Aorta (tissue), 5 donors: ENCODE measurements around the gene NAALADL2. TPM values are rescaled to one million over a fixed set of nuclear protein-coding genes. Genes with fewer than 3 reads are reported as not detected.

Source experiments
- ATAC-seq: fragments of 200-7000 bp; cut with Tn5 transposase; one replicate; pipeline ENCODE4 v1.9.1; 2022; ENCODE audit warnings: moderate library complexity; ENCODE audit not compliant: low FRiP score
- DNase-seq, 2 donors: peaks; one replicate each; pipeline ENCODE4 v3.0.0-alpha.2; 2020
- H3K27ac ChIP-seq, 2 donors: one replicate each; pipeline ENCODE4 v1.5.1; 2013; ENCODE audit warnings: low read length in 2 of 2, mild to moderate bottlenecking in 2 of 2, moderate library complexity in 2 of 2, control low read depth in 1 of 2, inconsistent platforms in 1 of 2, low read depth in 1 of 2
- H3K27me3 ChIP-seq, 2 donors: one replicate each; pipeline ENCODE4 v1.6.1; 2013; ENCODE audit warnings: control low read depth in 1 of 2, low read length in 1 of 2, mild to moderate bottlenecking in 1 of 2, moderate library complexity in 1 of 2; ENCODE audit not compliant: insufficient read depth in 2 of 2, control insufficient read depth in 1 of 2
- H3K36me3 ChIP-seq, 2 donors: one replicate each; pipeline ENCODE4 v1.6.1; 2013; ENCODE audit warnings: control low read depth in 1 of 2, low read length in 1 of 2, mild to moderate bottlenecking in 1 of 2; ENCODE audit not compliant: insufficient read depth in 2 of 2, control insufficient read depth in 1 of 2
- H3K4me1 ChIP-seq, 2 donors: one replicate each; pipeline ENCODE4 v1.6.1; 2013; ENCODE audit warnings: low read length in 2 of 2, control low read depth in 1 of 2, mild to moderate bottlenecking in 1 of 2, moderate library complexity in 1 of 2; ENCODE audit not compliant: insufficient read depth in 2 of 2, control insufficient read depth in 1 of 2
- H3K4me3 ChIP-seq, 2 donors: one replicate each; pipeline ENCODE4 v1.5.1; 2013; ENCODE audit warnings: low read length in 2 of 2, control low read depth in 1 of 2, mild to moderate bottlenecking in 1 of 2
- H3K9me3 ChIP-seq: one replicate; pipeline ENCODE4 v1.6.1; 2013; ENCODE audit warnings: mild to moderate bottlenecking, low read length; ENCODE audit not compliant: control insufficient read depth
- WGBS, 2 donors: extraction: QIAGEN DNeasy Blood & Tissue Kit; methylation state at CpG; one replicate each; pipeline ENCODE4 v1.1.7; 2013; 5-methylcytosine and 5-hydroxymethylcytosine counted together
- intact Hi-C, 2 donors: fragments of 100-400 bp; cut with DNase I; formaldehyde crosslinking; loops; one replicate each; pipeline versions ENCODE4 v1.14.2 to v1.15.0; 2022
- polyA plus RNA-seq, 2 donors: library from polyadenylated mRNA; stranded (reverse); fragments of 200-250 nt; gene quantifications; one replicate each; pipeline ENCODE4 v1.2.3, GENCODE V29; 2013
- total RNA-seq, 2 donors: library from RNA; stranded (reverse); fragmentation: NEBNext Ultra II Directional; extraction: Animal tissue kit (Norgen Biotek cat#: 25700); gene quantifications; one replicate each; pipeline ENCODE4 v1.2.1, GENCODE V29; 2021
- donor health status: healthy with polysubstance abuse.
- donor health status: Bipolar disorder and iron deficiency.
- donor health status: DM: no; HTN: no; CAD: no.
- donor health status: DM: no; HTN: no; CAD: no.
- donor health status: DM: yes; HTN: yes; CAD: no.

Gene NAALADL2
- total and polyA plus RNA-seq, 4 donors: 4.3 to 29.8 (median 11.9) TPM

DNA sequence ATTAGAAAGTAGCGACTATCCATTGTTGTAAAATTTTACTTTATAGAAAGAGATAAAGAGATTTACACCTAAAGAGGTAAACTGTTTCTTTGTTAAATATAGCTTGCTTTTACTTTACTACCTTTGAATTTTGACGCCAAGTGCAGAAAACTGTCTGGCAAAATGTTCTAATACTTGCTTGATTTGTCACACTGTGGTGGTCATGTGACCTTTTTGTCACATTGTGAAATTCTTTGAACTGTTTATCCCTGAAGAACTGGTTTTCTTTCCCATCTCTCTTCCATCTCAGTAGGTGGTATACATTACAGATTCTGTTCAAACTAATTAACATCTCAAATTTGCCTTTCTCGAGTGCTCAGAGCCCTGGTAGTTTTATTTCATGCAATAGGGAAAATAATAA lies 327.4 kb downstream of the NAALADL2 start:
- H3K4me1 ChIP-seq: no peaks in the 10 kb centered on the region
- WGBS, 2 donors: 55 to 71% methylated on average over 3 of the region's 3 CpGs
- intact Hi-C loops: no loop called here

DNA sequence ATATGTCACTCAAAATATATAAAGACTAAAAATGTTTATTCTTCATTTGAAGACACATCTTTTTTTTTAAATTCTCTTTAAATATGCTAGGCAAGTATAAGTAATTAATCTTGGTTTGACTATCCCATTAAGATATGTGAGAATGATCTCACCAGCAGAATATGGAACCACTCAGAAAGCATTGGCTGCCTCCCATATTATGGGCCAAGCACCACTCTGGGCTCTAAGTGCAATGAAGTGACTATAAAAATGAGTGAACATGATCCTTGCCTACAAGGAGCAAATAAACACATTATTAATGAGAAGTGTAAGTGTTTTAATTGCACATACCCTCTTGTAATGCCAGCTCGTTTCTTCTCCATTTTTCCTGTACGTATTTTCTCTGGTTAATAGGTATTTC lies 328.5 kb downstream of the NAALADL2 start:
- Histone ChIP-seq H3K27me3 (no peaks in the 10 kb centered on the region), H3K9me3 (no peaks in the 10 kb centered on the region), H3K4me3 (no peak overlapping the region), H3K36me3 (no peaks in the 10 kb centered on the region), H3K27ac (no peak overlapping the region), H3K4me1 (no peaks in the 10 kb centered on the region)
- intact Hi-C loops: no loop called here
- DNase-seq (no peak), ATAC-seq (no peak)
- WGBS, 2 donors: 96% methylated on average over 2 of the region's 2 CpGs

More for the DNA sequence above, 327.4 kb downstream of the NAALADL2 start:
- ATAC-seq: no peak
- no peaks in the 10 kb centered on the region for H3K9me3 ChIP-seq
- no peaks in the 10 kb centered on the region for H3K27me3 ChIP-seq
- H3K36me3 ChIP-seq: no peaks in the 10 kb centered on the region
- DNase-seq: no peak
- H3K4me3 ChIP-seq: no peak overlapping the region
- no peak overlapping the region for H3K27ac ChIP-seq

DNA sequence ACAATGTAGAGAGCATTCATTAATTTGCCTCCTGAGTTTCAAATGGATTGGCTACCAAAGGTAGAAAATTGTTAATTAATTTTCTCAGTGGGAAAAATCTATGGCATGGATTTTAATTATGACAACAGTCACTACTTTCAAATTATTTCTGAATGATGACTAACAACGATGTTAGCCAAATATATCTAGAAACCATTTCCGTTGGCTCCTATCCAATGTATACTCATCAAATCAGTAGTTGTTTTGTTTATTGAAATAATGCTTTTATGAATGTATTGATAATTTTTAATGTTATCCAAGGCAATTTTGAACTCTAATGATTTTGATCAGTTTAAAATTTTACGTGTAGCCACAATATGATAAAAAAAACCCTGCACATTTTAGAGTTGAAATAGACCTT lies 333.4 kb downstream of the NAALADL2 start:
- intact Hi-C loops: no loop called here
- ATAC-seq (no peak), DNase-seq (no peak)
- no peaks in the 10 kb centered on the region for H3K36me3 ChIP-seq
- 31 to 33% methylated on average over 3 of the region's 3 CpGs for WGBS, 2 donors
- H3K4me1 ChIP-seq: no peaks in the 10 kb centered on the region
- H3K4me3 ChIP-seq: no peak overlapping the region
- H3K9me3 ChIP-seq: no peaks in the 10 kb centered on the region
- no peaks in the 10 kb centered on the region for H3K27me3 ChIP-seq
- H3K27ac ChIP-seq: no peak overlapping the region

DNA sequence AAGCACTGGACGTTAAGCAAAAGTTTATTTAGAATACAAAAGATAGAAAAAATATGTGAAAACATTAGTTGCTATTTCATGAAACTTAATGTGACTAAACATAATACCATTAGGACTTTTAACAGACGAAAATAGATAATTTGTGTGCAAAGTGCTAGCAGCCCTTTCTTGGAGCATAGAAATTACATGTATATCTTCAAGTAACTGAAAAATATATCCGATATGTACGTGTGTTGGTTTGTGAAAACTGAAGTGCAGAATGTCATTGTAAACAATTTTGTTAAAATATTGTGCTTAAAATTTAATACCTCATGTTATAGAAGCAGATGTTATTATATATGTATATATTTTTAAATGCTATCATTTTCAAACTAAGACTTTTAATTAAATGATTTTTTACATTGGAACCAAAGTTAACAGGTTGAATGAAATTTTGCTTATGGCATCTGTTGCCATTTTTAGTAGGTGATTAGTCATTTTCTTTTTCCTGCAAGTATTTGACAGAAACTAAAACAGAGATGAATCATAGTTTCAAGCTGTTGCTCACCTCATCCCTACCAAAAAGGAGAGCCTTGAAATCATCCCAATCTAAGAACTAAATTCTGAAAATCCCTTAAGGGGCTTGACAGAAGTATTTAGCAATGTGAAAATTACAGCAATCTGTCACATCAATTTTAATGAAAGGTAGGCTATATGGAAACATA lies 334.8 kb downstream of the NAALADL2 start:
- no peaks in the 10 kb centered on the region for H3K9me3 ChIP-seq
- no peak for DNase-seq
- intact Hi-C loops: no loop called here
- H3K36me3 ChIP-seq: no peaks in the 10 kb centered on the region
- H3K4me1 ChIP-seq: no peaks in the 10 kb centered on the region
- H3K27ac ChIP-seq: no peak overlapping the region
- WGBS, 2 donors: 68 to 73% methylated on average over 4 of the region's 4 CpGs
- H3K4me3 ChIP-seq: no peak overlapping the region
- no peaks in the 10 kb centered on the region for H3K27me3 ChIP-seq
- no peak for ATAC-seq

DNA sequence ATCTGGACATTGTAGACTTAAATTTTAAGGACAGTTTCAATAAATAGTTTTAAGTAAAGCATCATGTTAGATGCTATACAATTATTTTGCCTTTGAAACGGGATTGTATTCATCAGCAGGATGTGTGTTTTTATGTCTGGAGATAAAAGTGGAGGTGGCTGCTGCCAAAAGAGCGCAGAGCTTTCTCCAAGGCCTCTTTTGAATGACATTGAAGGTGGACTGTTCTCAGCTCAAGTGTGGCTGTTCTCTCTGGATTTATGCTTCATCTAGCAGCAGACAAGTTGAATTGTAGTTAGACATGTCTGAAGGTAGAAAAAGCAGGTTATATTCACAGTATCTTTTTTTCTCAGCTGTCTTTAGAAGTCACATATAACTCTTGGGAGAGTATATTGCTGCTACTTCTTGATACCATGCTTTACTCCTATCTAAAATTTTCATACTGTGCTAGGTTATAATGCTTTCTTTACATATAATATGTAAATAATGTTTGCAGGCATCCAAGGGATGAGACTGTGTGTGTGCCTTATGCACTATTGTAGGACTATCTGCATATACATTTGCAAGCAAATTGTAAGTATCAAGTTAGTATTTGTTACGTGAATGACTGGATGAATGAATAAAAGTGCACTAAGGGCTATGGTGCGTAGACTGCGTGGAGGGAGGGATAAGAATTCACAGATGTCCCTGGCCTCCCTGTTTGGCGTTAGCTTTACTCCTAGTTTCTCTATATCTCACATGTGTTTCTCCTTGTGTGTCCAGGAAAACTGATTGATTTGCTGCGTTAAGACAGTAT lies 340.1 kb downstream of the NAALADL2 start:
- intact Hi-C loops: no loop called here
- 84 to 85% methylated on average over 7 of the region's 7 CpGs for WGBS, 2 donors

GRCh38 chr3:175199961-175200360 lies 340.8 kb downstream of the NAALADL2 start:
- no peaks in the 10 kb centered on the region for H3K9me3 ChIP-seq
- WGBS, 2 donors: 96 to 100% methylated on average over 1 of the region's 1 CpG
- no peak overlapping the region for H3K27ac ChIP-seq
- no peak for DNase-seq
- intact Hi-C loops: no loop called here
- no peaks in the 10 kb centered on the region for H3K36me3 ChIP-seq
- H3K4me1 ChIP-seq: peaks cover 0 to 4% of the 10 kb centered on the region in 2 donors
- H3K27me3 ChIP-seq: no peaks in the 10 kb centered on the region
- H3K4me3 ChIP-seq: no peak overlapping the region
- no peak for ATAC-seq

More for the DNA sequence above, 340.1 kb downstream of the NAALADL2 start:
- Histone ChIP-seq H3K27me3 (no peaks in the 10 kb centered on the region), H3K27ac (no peak overlapping the region), H3K4me3 (no peak overlapping the region), H3K36me3 (no peaks in the 10 kb centered on the region), H3K4me1 (peaks cover 0 to 4% of the 10 kb centered on the region in 2 donors), H3K9me3 (no peaks in the 10 kb centered on the region)
- DNase-seq: no peak
- no peak for ATAC-seq

DNA sequence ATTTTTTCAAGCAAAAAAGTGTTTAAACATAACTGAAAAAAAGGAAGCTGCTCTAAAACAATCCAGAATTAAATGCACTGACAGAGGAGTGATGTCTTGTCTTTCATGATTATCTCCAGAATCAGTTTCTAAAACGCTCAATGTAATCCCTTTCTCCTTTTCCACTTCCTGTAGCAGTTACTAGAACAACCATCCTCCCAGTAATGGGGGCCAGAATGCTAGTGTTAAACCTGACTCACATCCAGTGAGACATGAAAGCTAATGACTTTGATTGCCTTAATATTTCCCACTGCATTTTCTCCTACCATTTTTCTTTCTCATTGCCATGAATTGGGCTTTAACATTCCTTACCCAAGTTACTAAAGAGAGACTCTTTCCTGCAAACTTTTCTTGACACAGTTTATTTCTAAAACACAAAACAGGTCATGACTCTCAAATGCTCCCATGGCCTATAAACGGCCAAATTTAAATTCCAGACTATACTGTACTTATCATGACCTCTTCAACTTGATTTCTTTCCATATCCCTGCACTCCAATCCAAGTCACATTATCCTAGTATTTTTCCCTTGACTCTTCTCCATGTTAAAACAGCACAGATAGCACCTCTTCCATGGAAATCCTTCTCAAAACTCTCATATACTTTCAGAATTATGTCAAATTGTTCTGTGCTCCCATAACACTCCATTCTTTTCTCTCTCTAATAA lies 341.4 kb downstream of the NAALADL2 start:
- 37 to 52% methylated on average over 2 of the region's 2 CpGs for WGBS, 2 donors
- no peak for DNase-seq
- H3K9me3 ChIP-seq: no peaks in the 10 kb centered on the region
- no peak overlapping the region for H3K4me3 ChIP-seq
- H3K27me3 ChIP-seq: no peaks in the 10 kb centered on the region
- H3K36me3 ChIP-seq: no peaks in the 10 kb centered on the region
- intact Hi-C loops: no loop called here
- no peak overlapping the region for H3K27ac ChIP-seq
- ATAC-seq: no peak
- H3K4me1 ChIP-seq: peaks cover 0 to 4% of the 10 kb centered on the region in 2 donors

DNA sequence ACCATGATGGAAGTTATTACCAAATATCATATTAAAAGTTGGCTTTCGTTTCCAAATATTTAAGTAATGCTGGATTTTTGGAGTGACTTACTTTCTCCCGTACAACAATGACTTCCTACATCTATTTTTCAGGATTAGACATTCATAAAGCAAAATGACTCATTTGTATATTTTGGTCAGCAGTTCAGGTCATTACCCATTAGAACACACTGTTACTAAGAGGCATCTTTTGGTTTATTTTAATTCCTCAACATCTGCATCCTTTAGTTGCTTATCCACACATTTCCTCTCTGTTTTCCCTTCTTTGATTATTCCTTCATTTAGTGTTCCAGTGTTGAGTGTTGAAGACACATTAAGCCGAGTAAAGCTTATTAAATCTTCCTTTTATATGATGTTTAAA lies 348.2 kb downstream of the NAALADL2 start:
- H3K9me3 ChIP-seq: no peaks in the 10 kb centered on the region
- 33 to 36% methylated on average over 3 of the region's 3 CpGs for WGBS, 2 donors
- DNase-seq (no peak), ATAC-seq (no peak)
- H3K4me1 ChIP-seq: no peaks in the 10 kb centered on the region
- intact Hi-C loops: no loop called here
- no peak overlapping the region for H3K4me3 ChIP-seq
- H3K36me3 ChIP-seq: no peaks in the 10 kb centered on the region
- H3K27me3 ChIP-seq: no peaks in the 10 kb centered on the region
- no peak overlapping the region for H3K27ac ChIP-seq
